Measurements from ENCODE around the gene MDH2.
"Not testable (repeated sequence)": the region's sequence is repeated elsewhere in the genome, so short reads cannot be mapped to it uniquely, and the experiment has no call there.

The MDH2 gene

DNA sequence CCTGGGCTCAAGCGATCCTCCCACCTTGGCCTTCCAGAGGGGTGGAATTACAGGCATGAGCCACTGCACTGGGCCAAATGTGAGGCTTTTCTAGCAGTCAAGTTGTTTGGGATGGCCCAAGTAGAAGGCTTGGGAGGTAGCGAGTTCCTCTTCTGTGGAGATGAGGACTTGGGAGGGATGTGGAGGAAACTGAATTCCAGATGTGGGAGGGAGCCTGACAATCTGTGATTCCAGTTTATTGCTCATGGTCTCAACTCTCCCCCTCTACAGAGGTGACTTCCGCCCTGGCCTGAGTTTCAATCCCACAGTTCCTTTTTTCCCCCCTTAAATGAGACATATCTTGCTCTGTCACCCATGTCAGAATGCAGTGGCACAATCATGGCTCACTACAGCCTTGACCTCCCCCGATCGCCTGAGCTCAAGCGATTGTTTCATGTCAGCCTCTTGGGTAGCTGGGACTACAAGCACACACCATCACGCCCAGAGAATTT is 3.5 kb upstream of the MDH2 start:
- H3K4me3 ChIP-seq (ENCODE audit: low read depth, low read length): no peak overlapping the region
- DNase-seq (ENCODE audit: low read depth): no peak

DNA sequence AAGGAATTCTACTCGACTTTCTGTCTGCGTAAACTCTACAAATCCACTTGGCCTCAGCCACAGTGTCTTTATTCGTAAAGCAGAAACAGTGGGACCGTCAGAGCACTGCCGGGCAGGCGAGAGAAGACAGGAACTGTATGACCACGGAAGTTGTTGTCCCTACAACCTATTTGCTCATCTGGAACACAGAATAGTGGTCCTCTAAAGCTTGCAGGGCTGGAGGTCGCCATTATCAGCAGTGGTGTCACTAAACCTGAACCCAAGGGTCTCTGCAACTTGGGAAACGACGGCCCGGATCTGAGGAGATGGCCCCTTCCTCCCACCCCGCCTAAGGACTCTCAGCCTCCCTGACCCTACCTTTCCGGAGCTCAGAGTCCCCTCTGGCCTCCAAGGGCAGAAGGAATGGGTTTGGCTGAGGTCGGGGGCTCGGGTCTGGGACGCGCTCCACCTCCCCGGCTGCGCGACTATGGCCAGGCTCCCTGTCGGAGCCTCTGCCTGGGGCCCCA is 548 bp upstream of the MDH2 start:
- H3K4me3 ChIP-seq (ENCODE audit: low read depth, low read length): peak overlapping the region; percentile 99
- DNase-seq (ENCODE audit: low read depth): no peak

DNA sequence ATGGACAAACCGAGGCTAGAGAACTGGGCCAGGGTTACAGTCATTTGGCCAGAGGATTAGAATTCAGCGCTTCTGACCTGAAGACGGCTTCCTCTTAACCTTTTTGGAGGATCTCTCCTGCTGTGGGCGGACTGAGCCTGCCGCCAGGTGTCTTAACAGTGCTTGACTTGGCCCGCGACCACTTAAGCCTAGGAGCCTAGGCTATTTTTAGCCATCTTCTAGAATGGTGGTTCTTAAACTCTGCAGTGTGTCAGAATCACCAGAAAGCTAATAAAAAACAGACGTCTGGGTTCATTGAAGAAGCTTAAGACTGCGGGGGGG is 722 bp downstream of the MDH2 start:
- DNase-seq (ENCODE audit: low read depth): no peak
- peak overlapping the region; percentile 99 for H3K4me3 ChIP-seq (ENCODE audit: low read depth, low read length)

DNA sequence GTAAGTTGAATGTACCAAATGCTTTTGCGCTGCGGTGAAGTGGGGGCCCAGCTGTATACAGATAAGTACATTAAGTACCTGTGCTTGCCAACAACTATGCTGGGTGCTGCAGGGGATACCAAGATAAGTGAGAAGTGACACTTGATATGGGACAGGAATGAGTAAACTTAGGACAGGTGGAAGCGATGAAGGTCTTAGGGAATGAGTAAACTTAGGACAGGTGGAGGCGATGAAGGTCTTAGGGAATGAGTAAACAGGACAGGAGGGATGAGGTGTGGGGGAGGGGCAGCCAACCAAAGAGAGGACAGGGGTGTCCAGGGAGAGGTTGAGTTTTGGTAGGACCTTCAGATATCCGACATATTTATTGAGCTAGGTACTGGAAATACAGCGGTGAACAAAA is 1.4 kb downstream of the MDH2 start:
- peak overlapping the region; percentile 99 for H3K4me3 ChIP-seq (ENCODE audit: low read depth, low read length)
- no peak for DNase-seq (ENCODE audit: low read depth)

DNA sequence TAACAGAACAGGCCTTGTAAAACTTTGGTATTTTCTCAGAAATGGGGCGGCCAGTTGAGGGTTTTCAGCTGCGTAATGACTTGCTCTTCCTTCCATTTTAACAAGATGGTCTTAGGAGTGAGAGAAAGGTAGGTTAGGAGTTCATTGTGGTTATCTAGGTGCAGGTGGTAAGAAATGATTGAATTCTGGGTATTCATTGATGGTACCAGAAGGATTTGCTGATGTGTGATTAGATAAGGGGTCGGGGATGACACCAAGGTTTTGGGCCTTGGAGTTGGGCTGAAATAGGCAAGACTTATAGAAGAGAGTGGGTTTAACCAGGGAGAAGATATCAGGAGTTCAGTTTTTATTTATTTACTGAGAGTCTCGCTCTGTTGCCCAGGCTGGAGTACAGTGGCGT is 2.6 kb downstream of the MDH2 start:
- no peak overlapping the region for H3K4me3 ChIP-seq (ENCODE audit: low read depth, low read length)
- DNase-seq (ENCODE audit: low read depth): no peak

DNA sequence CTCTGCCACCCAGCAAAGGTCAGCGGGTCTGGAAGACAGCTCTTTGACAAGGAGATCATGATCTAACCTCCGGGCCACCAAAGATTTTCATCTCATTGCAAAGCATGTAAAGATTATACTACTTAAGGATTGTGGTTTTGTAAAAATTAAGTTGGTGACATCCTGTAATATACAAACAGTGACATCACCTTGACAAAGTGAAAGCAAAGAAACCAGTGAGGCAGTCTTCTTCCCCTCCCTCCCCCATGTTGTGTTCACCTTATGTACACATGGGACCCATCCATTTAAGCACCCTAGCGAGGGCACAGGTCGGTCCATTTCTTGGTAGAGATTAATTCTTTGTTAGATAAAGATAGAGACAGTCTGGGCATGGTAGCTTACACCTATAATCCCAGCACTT is 3.9 kb downstream of the MDH2 start:
- DNase-seq (ENCODE audit: low read depth): no peak
- no peak overlapping the region for H3K4me3 ChIP-seq (ENCODE audit: low read depth, low read length)

DNA sequence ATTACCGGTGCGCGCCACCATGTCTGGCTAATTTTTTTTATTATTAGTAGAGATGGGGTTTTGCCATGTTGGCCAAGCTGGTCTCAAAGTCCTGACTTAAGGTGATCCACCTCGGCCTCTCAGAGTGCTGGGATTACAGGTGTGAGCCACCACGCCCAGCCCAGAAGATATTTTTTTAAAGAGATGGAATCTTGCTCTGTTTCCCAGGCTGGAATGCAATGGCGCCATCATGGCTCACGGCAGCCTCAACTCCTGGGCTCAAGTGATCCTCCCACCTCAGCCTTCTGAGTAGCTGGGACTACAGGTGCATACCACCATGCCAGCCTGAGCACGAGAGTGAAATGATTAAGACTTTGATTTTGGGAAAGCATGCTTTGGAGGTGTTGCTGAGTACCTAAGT is 4.8 kb downstream of the MDH2 start:
- not testable (repeated sequence) for DNase-seq (ENCODE audit: low read depth); H3K4me3 ChIP-seq (ENCODE audit: low read depth, low read length)

DNA sequence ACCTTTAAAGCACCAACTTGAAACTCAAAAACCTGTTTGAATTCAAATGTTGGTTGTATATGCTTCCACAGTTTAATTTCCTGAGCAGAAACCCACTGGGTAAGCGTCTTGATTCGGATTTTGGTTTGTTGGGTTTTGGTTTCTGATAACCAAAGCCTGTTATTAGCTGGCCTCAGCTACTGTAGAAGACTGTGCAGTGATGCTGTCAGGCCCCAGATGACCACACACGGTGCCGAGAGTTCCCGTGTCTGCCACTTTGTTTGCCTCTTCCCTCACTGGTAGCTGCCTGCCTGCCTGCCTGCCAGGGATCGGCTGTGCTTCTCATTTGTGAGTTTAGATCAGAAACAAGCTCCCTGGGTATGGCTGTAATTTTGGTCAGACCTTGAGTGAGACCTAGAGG is 5.6 kb downstream of the MDH2 start:
- H3K4me3 ChIP-seq (ENCODE audit: low read depth, low read length): no peak overlapping the region
- no peak for DNase-seq (ENCODE audit: low read depth)

DNA sequence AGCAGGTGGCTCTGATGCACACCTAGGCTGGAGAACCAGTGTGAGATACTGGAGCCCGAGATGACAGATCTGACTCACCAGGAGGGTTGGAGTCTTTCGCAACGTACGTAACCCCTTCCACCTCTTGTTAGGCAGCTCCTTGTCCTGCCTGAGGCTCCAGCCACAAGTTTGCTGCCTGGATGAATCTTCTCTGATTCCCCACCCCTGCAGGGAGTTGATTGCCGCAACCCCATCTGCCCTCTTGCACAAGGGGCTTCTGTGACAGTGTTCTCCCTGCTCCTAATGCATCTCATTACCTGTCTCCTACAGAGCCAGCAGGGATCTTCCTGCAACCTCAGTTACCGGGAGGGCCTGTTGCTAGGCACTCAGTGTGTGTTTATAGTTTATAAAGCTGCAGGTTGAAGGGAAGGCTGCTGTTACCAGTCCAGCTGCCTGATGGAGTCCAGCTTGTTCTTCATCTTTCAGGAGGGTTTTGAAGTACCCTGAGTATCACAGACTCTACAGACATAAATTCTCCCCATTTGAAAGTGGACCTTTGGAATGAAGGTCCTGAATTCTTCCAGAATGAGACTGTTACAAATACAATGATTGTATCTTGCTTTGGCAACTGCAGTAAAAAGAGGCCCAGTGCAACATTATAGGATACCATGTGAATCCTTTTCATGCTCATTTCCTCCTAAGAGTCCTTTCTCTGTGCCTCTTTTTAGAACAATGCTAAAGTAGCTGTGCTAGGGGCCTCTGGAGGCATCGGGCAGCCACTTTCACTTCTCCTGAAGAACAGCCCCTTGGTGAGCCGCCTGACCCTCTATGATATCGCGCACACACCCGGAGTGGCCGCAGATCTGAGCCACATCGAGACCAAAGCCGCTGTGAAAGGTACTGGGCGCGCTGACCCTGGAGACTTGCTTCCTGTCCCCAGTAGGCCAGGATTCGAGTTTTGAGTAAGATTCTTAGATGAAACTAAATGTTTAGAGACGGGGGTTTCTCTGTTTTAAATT is 6.5 kb downstream of the MDH2 start:
- peak; percentile 33 for DNase-seq (ENCODE audit: low read depth)
- no peak overlapping the region for H3K4me3 ChIP-seq (ENCODE audit: low read depth, low read length)

DNA sequence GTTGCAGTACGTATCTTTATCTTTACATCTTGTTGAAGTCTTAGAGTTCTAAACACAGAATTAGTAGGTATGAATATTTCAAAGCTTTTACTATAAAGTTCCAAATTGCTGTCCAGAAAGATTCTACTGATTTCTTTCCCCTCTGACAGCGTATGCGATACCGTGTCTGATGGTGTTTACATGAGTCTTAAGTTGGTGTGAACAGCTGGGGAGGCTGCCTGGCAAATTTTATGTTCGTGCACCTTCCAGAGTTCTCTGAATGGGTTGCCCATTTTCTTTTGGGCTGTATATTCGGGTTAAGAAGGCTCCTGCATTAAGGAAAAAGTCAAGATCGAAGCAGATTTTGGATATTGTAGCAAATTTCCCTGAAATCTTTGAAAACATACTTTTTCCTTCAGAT is 8.3 kb downstream of the MDH2 start:
- DNase-seq (ENCODE audit: low read depth): no peak
- H3K4me3 ChIP-seq (ENCODE audit: low read depth, low read length): no peak overlapping the region

DNA sequence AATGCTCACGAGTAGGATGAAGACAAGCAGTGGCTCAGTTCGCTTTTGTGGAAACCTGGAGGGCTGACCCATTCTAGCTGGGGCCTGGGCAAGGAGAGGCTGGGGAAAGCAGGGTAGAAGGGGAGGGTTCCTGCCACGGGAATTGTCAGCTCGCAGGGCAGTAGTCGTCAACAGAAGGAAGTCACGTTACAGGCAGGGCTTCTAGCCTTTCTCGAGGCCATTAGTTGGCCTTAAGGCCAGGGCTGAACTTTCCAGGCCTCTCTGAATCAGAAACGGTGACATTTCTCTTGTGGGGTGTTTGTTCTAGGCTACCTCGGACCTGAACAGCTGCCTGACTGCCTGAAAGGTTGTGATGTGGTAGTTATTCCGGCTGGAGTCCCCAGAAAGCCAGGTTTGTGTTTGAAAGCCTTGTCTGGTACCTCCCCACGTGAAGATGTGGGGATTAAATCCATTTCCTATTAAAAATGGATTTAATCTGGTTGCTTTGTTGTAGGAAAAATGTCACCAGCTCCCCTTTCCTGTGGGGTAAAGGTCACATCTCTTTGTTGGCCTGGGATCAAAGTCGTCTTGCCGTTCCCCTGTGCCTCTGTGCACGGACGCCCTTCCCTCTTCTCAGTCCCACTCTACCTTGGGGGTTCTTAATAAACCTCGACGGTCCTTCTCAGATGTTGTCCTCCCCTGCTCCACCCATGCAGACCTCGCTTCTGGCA is 9.4 kb downstream of the MDH2 start:
- no peak for DNase-seq (ENCODE audit: low read depth)
- no peak overlapping the region for H3K4me3 ChIP-seq (ENCODE audit: low read depth, low read length)

DNA sequence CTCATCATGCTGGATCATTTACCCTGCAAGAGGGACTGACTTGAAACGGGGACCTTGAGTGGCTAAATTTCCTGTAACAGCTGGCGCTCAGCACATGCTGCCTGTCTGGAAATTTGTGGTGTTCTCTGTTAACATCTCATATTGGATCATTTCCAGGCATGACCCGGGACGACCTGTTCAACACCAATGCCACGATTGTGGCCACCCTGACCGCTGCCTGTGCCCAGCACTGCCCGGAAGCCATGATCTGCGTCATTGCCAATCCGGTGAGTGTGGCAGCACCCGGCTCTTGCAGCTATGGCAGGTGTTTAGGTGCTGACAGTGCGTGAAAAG is 9.9 kb downstream of the MDH2 start:
- DNase-seq (ENCODE audit: low read depth): no peak
- H3K4me3 ChIP-seq (ENCODE audit: low read depth, low read length): no peak overlapping the region

DNA sequence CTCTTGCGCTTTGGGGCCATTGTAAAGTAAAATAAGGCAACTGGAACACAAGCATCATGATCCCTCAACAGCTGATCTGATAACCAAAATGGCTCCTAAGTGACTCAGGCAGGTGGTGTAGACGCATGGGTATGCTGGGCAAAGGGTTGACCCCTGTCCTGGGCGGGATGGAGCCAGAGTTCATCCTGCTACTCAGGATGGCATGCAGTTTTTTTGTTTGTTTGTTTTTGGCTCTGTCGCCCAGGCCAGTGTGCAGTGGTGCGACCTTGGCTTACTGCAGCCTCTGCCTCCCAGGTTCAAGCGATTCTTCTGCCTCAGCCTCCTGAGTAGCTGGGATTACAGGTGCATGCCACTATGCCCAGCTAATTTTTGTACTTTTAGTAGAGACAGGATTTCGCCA is 10.8 kb downstream of the MDH2 start:
- not testable (repeated sequence) for DNase-seq (ENCODE audit: low read depth); H3K4me3 ChIP-seq (ENCODE audit: low read depth, low read length)

DNA sequence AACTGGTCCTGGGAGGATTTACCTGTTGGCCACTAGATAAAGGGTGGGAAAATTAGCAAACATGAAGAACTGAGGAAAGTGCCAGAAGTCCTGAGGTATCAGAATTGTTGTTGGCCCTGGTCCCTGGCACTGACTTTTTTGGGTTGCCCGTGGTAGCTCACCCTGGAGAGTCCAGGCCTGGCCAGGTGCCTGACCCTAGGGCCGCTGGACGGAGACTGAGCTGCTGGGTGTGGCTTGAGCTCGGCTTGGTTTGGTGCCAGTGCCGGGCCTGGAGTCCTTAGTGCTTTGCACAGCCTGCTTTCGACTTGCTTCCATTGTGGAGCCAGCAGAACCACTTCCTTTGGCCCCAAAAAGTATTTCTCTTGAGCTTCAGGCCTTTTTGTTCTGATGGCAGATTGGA is 12.9 kb downstream of the MDH2 start:
- H3K4me3 ChIP-seq (ENCODE audit: low read depth, low read length): no peak overlapping the region
- no peak for DNase-seq (ENCODE audit: low read depth)

DNA sequence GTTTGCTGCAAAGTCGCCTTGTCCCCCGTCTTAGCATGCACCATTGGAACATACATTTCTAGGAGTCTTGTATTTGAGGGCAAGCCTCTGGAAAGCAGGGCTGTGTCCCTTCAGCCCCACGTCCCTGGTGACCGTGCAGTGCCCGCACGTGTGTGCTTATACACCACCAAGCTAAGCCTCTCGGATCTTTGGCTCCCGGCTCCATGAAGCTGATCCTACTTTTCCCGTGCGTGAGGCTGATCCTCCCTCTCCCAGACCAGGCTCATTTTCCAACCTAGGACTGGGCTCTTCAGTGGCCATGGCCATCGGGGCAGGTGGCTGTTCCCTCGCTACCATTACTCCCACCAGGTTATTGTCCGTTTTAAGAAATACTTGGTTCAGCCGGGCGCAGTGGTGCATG is 14.3 kb downstream of the MDH2 start:
- DNase-seq (ENCODE audit: low read depth): no peak

DNA sequence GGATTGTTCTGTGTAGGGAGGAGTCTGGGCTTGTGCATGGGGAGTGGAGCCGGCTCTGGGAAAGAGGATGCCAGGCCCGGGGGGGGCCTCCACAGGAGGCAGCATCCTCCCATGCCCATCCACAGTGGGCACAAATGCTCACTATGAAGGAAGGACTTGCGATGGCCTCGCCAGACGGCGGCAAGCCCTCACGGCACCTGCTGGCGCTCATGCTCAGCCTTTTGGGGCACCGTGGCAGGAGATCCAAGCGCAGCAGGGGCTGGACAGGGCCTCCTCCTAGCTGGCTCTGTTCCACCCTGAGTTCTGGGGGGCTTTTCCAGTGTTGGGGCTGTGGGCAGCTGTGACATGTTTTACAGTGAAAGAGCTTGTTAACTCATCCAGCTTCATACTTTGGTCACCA is 15.2 kb downstream of the MDH2 start:
- H3K4me3 ChIP-seq (ENCODE audit: low read depth, low read length): no peak overlapping the region
- no peak for DNase-seq (ENCODE audit: low read depth)

More for the DNA sequence above, 14.3 kb downstream of the MDH2 start:
- H3K4me3 ChIP-seq (ENCODE audit: low read depth, low read length): no peak overlapping the region

DNA sequence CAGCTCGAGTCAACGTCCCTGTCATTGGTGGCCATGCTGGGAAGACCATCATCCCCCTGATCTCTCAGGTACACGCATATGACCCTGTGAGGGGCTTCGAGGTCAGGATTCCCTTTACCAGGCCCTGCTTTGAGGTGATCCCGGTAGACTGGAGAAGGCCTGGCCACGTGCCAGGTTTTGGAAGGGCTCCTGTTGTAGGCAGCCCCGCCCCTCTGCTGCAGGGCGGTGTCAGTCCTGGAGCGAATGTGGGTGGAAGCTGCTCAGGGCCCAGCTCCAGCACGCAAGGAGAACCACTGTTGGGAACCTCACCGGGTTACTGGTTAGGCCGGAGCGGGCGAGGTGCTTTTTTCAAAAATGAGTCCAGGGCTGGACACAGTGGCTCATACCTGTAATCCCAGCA is 15.6 kb downstream of the MDH2 start:
- H3K4me3 ChIP-seq (ENCODE audit: low read depth, low read length): no peak overlapping the region
- DNase-seq (ENCODE audit: low read depth): no peak

DNA sequence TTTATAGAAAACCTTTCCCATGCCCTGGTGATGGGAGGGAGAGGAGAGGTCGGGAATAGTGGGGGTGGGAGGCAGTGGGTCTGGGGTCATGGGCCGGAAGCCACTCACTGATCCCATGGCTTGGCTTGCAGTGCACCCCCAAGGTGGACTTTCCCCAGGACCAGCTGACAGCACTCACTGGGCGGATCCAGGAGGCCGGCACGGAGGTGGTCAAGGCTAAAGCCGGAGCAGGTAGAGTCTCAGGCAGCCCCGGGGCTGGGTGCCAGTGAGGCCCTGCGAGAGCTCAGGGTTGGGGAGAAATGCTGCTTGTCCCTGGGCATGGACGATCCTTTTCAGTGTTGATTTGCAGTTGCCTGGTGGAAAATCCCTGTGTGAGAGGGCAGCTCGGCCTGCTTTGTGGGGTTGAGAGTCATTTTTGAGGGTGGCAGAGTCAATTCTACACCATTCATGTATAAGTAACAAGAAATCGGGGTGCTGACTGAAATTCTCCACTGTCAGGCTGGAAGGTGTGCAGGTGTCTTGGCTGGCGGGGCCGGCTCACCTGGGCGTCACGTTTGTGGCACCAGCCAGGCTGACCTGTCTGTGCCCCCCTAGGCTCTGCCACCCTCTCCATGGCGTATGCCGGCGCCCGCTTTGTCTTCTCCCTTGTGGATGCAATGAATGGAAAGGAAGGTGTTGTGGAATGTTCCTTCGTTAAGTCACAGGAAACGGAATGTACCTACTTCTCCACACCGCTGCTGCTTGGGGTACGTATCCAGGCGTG is 16.5 kb downstream of the MDH2 start:
- no peak for DNase-seq (ENCODE audit: low read depth)
- H3K4me3 ChIP-seq (ENCODE audit: low read depth, low read length): no peak overlapping the region

DNA sequence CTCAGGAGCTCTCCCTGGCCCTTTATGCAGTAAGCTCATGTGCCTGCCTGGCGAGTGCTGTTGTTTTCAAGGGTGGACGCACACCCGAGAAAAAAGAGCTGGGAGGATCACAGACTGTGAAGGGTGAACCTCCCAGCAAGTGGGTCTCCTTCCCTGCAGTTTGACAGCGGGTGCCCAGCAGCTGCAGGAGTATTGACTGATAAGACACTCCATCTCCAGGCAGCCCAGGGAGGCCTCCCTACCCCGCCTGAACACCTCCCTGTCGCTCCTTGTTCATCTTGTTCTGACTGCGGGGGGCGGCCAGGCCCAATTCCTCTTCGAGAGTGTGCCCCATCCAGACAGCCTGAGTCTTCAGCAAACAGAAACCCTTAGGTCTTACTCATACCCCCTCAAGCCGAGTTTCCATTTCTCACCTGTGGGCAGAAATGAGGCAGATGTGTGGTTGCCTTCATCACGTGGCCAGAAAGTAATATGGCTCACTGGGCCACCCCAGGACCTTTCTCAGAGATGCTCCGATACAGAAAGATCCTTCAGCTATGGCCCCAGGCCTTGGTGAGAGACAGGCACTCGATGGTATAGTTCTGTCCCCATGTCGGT is 17.2 kb downstream of the MDH2 start:
- no peak overlapping the region for H3K4me3 ChIP-seq (ENCODE audit: low read depth, low read length)
- no peak for DNase-seq (ENCODE audit: low read depth)
